H4 (cell line): Measurements from ENCODE around the gene SLC22A23. TPM values are rescaled to one million over a fixed set of nuclear protein-coding genes. Genes with fewer than 3 reads are reported as not detected.

Source experiments
- DNase-seq: peaks from one replicate; pipeline ENCODE4 v3.0.0-alpha.2; 2015; ENCODE audit warnings: low spot score
- total RNA-seq: library from RNA; depleted of rRNA; stranded (reverse); fragments of >200 nt; shearing (Covaris generic); gene quantifications from 2 replicates; pipeline ENCODE4 v1.2.3, GENCODE V29; 2014

The SLC22A23 gene
- total RNA-seq, 1 experiment from 2014 or later, result 1.9 TPM

DNA sequence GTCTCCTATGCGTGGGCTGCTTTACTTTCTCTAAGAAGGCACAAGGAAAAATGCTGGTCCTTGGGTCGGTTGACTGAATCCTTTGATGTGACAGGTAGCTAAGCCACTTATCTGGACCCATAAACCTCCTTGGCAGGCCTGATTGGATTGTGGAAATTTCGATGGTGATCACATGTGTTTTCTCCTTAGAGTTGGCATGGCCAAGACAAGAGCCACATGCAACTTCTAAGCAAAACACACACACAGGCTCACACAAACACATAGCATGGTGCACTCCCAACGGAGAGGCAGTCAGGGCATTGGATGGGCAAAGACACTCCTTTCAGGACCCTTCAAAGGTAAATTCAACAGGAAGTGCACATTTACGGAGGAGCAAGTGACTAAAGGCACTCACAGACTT lies 102.9 kb downstream of the SLC22A23 start:
- no peak for DNase-seq

DNA sequence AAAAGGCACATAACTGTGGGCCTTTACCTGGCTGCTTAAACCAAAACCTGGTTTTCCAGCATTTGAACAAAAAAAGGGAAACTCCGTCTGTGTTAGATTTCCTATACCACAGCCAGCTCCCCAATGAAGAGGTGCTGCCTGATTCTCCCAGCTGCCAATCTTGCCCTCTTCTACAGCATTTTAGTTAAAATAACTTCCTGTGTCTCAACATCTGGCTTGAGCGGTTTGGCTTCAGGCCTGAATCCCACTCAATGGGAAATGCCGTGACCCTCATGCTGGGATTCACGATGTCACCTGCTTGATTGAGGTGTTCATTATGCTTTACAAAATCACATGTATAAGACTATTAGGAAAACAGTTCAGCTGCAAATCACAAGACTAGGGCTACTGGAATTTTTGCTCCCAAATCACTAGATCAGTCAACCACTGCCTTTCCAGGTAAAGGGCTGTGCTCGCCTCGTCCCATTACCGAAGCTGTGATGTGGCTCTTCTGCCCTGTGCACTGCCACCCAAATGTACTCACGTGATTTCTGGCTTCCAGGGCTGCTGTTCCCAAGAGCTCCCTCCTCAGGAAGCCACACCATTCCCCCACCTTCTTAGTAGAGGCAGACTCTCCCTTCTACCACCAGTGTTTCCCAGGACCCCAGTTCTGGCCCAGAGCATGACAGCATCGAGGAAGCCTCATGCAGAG lies 103.5 kb downstream of the SLC22A23 start:
- no peak for DNase-seq

DNA sequence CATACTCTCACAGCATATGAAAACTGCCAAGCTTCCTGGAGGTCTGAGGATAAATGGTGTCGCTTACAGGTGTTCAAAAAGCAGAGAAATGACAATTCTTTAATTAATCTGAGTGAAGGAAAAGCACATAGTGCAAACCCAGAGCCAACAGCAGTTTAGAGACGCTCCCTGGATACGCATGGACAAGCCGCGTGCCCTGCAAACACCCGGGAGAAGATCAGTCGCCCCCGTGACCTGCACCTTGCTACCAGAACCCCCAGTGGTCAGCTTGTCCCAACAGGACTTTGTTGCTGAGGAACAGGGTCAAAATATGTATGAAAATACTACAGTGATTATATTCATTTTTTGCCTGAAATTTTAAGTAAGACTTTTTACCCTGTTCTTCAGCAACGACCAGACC lies 104.2 kb downstream of the SLC22A23 start:
- no peak for DNase-seq

DNA sequence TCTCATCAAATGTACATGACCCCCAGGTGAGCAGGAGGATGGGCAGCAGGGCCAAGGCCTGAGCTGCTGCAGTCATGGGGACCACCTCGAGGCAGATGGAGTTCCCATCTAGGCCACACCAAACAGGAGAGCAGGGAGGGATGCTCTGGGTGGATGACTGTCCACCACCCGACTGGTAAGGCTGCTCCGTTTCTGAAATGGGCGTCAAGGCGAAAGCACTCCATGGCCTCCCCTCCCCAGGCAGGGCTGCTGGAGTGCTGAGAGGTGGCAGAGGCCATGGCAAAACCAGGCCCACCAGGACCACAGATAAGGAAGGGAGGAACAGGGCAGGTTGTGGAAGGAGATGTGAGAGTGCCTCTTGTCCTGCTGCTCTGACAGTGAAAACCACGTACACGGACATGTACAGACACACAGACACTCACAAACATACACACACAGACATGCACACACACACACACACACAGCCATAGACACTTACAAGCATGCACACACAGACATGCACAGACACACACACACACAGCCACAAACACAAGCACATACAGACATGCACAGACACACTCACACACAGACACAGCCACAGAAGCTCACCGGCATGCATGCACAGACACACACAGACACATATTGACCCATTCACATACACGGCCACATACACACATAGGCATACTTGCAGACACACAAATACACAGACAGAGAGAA lies 104.9 kb downstream of the SLC22A23 start:
- DNase-seq, result no peak

DNA sequence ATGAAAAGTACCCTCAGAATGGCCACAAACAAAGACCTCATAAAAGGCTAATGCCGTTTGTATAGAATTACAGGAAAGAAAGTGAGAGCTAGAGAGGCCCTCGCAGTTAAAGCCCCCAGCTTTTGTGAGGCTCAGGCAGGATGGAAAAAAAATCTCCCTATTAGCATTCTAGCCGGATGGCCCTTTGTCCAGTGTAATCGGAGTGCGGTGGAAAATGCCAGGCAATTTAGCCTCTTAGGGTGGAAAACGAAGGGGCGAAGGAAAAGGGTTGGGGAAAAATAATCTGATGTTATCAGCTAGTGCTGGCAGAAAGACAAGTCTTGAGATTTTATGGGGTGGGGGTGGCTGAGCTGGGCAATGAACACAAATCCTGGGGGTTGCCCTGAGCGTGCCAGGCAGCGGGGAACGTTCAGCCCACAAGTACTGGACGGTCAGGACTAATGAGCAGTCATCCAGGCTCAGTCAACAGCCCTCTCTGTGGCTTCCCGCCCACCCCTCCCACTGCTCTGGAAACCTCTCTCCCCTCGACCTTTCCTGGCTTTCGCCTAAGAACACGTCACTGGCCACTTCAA lies 105.7 kb downstream of the SLC22A23 start:
- DNase-seq, result no peak

DNA sequence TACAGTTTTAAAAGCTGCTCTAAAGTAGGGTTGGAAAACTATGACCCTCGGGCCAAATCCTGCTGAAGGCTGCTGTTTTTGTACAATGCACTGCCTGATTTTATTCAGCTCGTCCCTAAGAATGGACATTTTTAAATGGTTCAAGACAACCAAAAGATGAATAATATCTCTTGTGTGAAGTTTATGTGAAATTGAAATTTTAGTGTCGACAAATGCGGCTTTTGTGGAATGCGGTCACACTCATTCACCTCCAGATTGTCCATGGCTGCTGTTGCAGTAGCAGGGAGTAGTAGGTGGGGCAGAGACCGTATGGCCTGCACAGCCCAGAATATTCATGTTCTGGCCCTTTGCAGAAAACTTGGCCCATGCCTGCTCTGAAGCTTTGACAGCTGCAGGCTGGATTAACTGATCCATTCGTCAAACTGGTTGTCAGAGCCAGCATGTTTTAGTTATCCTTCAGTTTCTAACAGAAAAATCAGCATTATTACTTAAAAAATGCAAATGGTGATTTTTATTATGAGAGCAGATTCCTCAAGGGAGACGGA lies 106.5 kb downstream of the SLC22A23 start:
- DNase-seq, result no peak

DNA sequence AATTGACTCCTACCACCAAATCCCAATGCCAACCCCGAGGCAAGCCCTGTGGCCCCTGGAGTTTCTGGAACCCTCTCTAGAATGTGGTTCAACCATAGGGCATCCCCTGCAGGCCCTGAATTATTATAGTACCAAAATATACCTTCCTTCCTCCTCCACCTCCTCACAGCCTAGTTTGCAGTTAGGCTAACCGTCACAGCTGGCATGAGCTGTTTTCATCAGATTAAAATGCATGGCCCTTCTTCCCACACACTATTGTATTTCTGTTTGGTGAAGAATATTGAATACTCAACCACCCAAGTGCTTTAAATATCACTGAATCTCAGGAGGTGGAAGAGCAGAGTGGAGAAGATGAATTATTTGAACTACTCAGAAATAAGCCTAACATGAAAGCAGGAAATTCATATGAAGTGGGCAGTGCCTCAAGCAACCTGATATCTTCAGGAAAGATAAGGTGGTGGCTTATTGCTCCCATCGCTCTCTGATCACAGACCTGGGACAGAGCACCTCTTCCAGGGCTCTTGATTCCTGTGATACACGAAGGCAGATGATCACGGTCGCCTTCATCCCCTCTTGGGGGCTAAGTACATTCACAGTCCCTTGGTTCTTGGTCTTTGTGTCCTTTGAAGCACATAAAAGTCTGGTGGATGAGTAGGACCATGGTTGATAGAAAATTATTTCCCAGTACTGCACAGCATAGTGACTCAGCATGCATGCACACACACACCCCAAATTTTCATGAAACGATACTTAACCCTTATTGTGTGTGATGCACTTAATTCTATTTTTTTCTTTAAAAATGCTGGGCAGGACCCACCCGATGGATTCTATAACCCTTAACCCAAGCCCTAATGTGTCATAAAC lies 107.2 kb downstream of the SLC22A23 start:
- DNase-seq, result no peak

DNA sequence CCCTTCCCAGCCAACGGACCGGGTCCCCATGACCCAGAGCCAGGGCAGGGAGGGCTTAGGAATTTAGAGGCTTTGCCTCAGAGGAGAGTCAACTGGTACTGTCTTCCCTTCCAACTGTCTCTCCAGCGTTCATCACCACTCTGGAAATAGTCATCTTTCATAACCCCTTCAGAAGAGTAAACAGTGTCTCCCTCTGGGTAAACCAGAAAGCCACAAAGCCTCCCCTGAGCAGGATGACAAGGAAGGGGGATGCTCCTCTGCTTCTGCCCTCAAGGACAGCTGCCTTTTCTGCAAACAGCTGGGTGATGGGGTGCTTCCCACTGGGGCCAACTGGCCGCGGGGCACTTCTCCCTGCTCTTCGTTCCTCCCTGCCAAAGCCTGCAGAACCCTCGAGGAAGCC lies 108.0 kb downstream of the SLC22A23 start:
- DNase-seq, result no peak

DNA sequence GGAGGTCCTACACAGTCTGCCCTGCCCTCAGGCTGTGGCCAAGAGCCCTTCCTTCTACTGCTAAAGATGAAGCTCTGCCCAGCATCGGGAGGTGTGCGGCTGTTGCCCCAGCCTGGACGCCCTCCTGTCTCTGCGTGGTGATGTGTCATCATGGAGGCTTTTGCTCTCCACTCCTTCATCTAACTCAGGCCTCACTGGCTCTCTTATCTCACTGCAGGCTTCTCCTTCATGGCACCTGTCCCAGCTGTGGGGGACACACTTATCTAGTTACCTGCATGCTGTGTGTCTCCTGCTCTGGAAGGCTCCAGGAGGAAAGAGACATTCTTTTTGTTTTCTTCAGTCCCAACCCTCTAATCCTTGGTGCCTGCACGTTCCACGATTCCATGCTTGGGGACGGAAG lies 109.0 kb downstream of the SLC22A23 start:
- DNase-seq, result no peak

DNA sequence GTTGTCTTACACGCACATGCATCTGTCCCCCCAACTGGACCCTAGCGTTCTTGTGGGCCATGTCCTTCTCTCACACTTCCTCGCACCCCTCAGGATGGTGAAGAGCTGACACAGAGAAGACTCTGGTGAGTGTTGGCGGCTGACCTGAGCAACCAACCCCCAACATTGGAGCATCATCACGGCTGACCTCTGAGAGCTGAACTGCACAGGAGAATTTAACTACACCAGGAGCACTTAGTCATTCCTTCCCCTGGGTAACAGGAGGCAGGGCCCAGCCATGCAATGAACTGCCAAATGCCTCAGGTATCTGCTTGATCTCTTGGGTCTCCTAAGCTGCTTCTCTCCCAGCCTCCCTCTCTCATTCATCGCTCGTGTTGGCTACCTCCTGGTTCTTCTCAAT lies 109.6 kb downstream of the SLC22A23 start:
- no peak for DNase-seq

DNA sequence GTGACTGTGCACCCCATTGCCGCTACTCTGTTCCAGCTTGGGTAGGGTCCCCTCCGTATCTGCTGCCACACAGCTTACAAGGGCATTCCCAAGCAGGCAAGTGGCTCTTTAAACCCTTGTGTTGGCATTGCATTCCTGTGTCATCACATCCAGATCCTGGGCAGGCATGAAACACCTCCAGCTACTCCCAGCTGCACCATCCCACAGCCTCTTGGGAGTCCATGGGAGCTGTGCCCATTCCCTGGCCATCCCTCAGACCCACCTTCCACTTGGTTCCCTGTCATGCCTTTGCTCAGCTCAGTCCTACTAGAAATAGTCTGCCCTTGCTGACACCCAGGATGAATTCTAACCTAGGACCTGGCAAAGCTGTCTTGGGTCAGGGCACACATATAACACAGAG lies 110.4 kb downstream of the SLC22A23 start:
- no peak for DNase-seq

DNA sequence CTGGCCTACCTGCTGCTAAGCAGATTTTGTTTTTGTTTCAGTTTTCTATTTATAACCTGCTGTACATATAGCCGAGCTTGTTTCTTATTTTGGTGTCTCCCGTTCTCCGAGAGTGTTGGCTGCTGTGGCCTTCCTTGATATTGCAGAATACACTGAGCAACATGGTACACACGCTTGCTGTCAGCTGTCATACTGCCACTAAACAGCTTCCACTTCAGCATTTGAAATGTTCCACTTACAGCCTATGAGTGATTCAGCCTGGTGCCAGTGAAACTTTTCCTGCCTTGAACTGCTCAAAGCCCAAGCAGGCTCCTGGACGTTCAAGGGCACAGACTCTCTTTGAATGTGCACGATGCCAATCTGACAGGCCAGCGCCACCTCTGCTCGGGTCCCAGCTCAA lies 111.0 kb downstream of the SLC22A23 start:
- no peak for DNase-seq

DNA sequence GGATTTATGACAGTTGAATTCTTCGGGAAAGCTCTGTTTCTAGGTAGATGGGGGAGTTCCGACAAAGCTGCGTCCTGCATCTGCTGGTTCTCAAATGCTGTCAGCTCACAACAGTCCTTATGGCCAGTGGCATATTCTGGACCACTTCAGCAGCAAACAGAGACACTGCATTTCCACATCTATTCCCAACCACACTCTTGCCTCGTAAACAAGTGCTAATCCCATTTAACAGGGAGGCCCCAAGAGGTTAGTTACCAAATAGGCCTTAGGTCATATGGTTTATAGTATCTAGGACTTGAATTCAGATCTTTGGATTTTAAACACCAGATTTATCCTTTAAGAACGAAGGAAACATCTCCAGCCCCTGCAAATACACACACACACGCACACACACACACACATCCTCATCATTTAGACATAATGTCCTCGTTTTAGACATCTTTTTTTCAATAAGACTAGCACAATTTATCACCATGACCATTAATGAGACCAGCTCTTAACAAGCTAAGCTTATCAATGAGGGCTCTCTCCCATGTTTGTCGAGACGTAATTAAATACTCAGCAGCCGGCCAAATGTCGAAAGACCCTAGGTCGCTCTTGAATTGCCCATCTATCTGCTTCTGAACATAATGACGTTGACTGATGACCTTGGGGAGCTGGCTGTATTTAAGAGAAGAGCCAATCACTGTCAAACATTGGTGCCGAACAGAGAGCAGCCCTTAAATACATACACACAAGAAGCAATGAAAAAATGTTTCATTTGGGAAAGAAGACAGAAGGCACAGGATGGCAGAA lies 113.6 kb downstream of the SLC22A23 start:
- no peak for DNase-seq

DNA sequence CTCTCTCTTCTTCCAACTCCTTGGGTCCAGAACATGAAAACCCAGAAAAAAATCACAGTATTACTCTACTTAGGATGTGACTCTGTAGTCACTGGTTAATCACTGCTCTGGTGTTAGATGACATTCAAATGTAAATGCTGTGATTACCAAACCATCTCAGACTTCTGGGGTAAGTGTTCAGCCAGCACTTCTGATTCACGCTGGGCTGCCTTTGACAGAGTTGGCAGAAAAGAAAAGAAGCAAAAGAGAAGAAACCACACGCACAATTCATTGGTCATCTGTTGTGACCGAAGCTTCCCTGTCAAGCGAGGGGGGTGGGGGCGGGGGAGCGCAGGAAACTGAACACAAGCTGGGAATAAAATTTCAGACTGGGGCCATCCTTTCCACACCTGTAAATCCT lies 115.4 kb downstream of the SLC22A23 start:
- peak; percentile 50 for DNase-seq

DNA sequence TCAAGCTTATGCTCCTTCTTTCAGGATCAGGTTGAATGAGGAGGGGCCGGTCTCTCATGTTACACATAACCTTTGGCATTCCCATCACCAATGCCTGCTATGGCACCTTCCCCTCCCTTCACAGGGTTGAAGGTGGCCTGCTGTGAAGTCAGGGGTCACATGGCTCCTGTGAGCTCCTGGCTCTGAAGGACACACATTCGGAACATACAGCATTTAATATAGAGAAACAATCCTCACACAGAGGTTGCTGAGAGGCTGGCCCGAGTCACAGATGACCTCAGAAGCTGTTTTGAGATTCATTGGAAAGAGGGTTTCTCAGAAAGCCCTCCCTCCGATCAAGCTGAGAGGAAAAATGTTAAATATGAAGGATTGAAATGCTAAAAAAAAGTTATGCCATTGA lies 116.0 kb downstream of the SLC22A23 start:
- no peak for DNase-seq

DNA sequence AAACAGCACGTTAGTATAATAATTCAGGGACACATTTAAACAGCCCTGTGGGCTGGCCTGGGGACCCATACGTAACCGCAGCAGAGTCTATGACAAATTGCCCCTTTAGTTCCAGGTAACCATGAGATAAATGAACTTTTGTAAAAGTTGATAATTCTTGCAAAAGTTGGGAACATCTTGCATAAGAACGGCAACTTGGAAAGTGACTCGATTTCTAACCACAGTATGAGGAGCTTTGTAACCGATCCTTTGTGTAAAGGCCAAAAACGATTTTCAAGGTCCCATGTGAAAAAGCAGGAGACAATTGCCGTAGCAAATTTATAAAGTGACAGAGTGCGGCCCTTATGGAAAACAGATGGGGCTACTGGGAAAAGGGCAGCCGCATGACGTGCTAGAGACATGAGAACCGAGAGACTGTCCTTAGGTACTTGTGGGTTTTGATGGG lies 116.5 kb downstream of the SLC22A23 start:
- DNase-seq, result no peak

DNA sequence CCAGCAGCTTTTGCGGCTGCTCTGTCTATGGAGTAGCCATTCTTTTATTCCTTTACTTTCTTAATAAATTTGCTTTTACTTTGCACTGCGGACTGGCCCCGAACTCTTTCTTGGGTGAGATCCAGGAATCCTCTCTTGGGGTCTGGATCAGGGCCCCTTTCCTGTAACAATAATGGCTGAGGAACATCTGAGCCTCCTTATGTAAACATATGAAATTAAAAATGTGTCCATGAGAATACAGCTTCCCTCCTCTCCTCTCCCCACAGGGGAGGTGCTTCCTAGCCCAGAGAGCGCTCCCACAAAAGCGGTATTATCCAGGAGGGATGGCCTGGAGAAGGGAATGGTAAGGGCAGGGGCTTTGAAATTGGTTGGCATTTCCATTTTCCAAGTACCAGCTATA lies 117.0 kb downstream of the SLC22A23 start:
- DNase-seq, result no peak

DNA sequence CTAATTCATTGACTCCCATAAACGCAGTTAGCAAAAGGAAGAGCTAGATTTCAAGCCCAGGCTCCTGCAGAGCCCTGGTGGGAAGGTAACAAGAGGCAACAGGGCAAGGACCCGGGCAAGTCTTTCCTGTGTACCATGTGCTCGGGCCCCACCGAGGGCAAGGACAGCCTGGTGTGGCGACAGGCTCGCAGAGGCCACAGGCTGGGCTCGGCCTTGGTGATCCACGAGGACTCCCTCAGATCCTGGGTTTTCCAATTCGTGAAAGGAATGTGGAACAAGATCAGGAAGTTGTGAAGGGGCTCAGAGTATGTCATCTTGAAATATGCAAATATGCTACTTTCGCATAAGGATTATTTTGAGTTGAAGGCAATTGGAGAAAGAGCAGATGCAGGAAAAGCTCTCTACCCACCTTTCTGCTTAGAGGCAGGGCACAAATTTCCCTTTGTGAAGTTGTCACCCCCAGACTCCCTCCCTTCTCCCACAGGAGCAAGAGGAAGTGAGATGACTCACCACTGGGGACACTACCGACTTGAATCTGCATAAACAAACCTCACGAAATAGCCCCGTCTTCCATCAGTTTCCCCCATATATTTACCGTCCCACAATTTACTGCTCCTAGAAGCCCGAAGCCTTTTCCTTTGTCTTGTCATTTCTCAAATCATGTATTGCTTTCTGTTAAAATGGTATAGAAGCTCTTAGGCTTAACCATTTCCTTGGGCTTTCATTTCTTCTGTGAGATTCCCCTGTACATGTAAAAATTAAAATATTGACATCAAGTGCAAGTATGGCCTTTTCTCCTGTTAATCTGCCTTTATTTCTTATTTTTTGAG lies 119.1 kb downstream of the SLC22A23 start:
- peak; percentile 56 for DNase-seq

DNA sequence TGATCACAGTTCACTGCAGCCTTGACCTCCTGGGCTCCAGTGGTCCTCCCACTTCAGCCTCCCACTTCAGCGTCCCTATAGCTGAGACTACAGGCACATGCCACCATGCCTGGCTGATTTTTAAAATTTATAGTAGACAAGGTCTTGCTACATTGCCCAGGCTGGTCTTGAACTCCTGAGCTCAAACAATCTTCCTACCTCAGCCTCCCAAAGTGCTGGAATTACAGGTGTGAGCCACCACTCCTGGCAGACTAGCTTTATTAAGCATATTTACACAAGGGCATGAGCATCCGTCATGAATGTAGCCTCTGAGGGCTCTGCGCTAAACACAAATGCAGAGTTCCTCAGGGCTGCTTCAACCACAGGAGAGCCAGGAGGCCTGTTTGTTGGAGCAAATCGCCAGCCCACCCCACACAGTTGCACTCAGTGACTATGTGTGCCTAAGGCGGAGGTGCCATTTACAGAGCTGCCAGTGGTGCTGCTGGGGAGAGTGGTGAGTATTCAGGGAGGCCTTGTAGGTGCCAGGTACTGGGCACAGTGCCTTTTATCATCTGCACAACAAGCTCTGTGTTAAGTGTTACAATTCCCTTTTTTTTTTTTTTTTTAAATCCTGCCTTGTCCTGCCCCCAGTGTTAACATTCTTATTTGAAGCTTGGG lies 119.9 kb downstream of the SLC22A23 start:
- DNase-seq, result no peak
